HFFc6 (cell line): Measurements from ENCODE around the gene KCNQ2. TPM values are rescaled to one million over a fixed set of nuclear protein-coding genes. Genes with fewer than 3 reads are reported as not detected.

ENCODE experiments used
- DNase-seq: peaks from one replicate; pipeline ENCODE4 v3.0.0-alpha.2; 2018
- H3K27ac Mint-ChIP-seq: 2 replicates; pipeline ENCODE4 v1.8.0; 2020; ENCODE audit warnings: mild to moderate bottlenecking, mixed read lengths
- H3K27me3 Mint-ChIP-seq: 2 replicates; pipeline ENCODE4 v1.8.0; 2021; ENCODE audit warnings: mild to moderate bottlenecking, moderate library complexity, mixed read lengths; ENCODE audit not compliant: insufficient read depth
- H3K36me3 Mint-ChIP-seq: 2 replicates; pipeline ENCODE4 v1.8.0; 2021; ENCODE audit warnings: low read depth, mixed read lengths
- H3K4me1 Mint-ChIP-seq: 2 replicates; pipeline ENCODE4 v1.8.0; 2020; ENCODE audit warnings: low read depth, mixed read lengths
- H3K4me3 Mint-ChIP-seq: 2 replicates; pipeline ENCODE4 v1.8.0; 2020; ENCODE audit warnings: mild to moderate bottlenecking, moderate library complexity, mixed read lengths
- H3K9me3 Mint-ChIP-seq: 2 replicates; pipeline ENCODE4 v1.8.0; 2020; ENCODE audit warnings: mild to moderate bottlenecking, mixed read lengths
- CTCF ChIP-seq: fragments of 200-600 bp; sonication (generic); IDR thresholded peaks from 2 replicates; pipeline ENCODE4 v1.5.0; 2021; ENCODE audit warnings: antibody characterized with exemption, mild to moderate bottlenecking
- total RNA-seq, 6 experiments: library from RNA; stranded (reverse); fragmentation: NEBNext Ultra II Directional; extraction: Animal tissue kit (Norgen Biotek cat#: 25700); gene quantifications; 2 replicates in 1 of 6; 3 replicates in 5 of 6; pipeline ENCODE4 v1.2.3, GENCODE V29; 2021

Gene KCNQ2
- total RNA-seq, 6 experiments from 2014 or later, result not detected

GRCh38 chr20:63457737-63458136 is 14.7 kb downstream of the KCNQ2 start:
- H3K27ac Mint-ChIP-seq, result no peak overlapping the region
- H3K36me3 Mint-ChIP-seq, result no peaks in the 10 kb centered on the region
- no peak for DNase-seq
- TF ChIP-seq CTCF, result no peak
- no peak overlapping the region for H3K4me3 Mint-ChIP-seq
- peaks cover 5% of the 10 kb centered on the region; the same call in 1 of the 2 replicates for H3K4me1 Mint-ChIP-seq
- peaks cover 10% of the 10 kb centered on the region for H3K27me3 Mint-ChIP-seq
- no peaks in the 10 kb centered on the region for H3K9me3 Mint-ChIP-seq

DNA sequence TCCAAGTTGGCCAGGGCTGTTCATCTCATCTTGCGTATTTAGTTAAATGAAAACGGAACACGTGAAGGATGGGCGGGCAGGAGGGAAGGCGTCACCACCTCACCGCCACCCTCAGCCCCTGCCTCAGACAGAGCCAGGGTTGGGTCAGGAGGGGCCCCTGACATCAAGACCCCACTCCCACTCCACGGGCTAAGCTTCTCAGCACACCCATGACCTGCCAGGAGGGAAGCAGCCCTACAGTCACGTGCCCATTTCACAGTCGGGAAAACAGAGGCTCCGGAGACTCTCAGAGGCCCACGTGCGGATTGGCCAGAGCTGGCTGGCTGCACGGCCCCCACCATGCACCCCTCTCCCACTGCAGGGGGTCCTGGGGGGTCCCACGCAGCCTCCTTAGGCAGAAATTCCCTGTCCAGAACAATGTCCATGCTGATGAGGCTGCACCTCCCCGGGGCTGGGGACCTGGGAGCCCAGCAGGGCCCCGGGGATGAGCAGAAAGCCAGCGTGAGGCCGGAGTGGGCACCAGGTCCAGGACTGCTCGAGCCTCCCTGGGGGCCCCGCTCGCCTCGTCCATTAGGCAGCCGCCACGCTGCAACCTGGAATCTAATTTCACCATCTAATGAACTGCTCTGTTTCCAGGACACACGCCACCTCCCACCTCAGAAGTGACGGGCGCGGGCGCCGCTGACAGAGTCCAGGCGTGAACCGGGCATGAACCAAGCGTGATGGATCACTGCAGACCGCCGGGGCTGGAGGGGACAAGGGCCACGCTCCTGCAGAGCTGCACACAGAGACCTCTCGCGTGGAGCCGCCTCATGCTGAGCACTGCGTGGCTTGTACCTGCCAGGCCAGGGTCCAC is 15.8 kb downstream of the KCNQ2 start:
- DNase-seq, result no peak
- TF ChIP-seq CTCF, result no peak
- Mint-ChIP-seq H3K4me3 (no peak overlapping the region), H3K9me3 (no peaks in the 10 kb centered on the region), H3K27ac (no peak overlapping the region), H3K36me3 (no peaks in the 10 kb centered on the region), H3K27me3 (peaks cover 7% of the 10 kb centered on the region), H3K4me1 (peaks cover 5% of the 10 kb centered on the region; the same call in 1 of the 2 replicates)

DNA sequence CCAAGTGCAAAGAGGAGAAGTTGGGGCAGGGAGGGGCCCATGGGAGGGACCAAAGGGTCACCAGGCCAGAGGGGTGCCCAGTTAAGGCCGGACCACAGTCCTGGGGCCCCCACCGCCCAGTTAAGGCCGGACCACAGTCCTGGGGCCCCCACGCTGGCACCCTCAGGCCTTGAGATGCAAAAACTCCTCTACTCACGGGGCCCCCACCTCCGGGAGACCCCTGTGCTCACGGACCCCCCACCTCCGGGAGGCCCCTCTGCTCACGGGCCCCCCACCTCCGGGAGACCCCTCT is 16.9 kb downstream of the KCNQ2 start:
- DNase-seq, result no peak
- Mint-ChIP-seq H3K9me3 (no peaks in the 10 kb centered on the region), H3K4me3 (no peak overlapping the region), H3K4me1 (peaks cover 5% of the 10 kb centered on the region; the same call in 1 of the 2 replicates), H3K36me3 (no peaks in the 10 kb centered on the region), H3K27ac (no peak overlapping the region), H3K27me3 (peaks cover 7% of the 10 kb centered on the region)
- TF ChIP-seq CTCF, result no peak

DNA sequence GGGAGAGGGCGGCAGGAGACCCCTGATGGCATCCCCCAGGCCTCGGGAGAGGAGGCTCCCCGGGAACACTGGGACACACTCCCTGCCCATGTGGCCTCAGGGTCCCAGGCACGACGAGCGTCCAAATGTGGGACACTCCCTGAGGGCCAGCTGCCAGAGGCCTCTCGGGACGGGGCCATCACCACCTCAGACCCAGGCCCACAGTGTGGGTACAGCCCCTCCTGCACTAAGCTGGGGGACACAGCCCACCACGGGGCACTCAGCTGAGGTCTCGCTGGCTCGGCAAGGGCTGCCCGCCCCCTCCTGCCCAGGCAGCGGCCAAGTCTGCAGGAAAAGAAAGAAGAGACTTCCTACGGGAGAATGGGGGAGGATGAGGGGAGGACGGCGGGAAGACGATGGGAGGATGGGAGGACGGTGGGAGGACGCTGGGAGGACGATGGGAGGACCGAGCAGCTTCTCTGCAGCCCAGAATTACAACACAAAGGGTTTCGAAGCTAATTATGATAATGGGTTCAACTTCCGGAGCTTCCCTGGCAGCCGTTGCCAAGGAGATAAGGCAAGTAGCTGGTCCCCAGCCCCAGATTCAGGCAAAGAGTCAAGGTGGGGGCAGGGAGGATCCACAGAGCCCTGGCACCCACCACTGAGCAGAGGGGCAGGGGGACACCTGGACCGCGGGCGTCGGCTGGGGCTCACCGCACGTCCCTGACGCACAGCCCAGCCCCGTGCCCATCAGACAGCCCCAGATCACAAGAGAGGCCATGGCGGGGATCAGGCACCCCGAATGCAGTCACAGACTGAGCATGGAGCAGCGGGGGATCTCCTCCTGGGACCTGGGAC is 17.5 kb downstream of the KCNQ2 start:
- H3K4me1 Mint-ChIP-seq, result peaks cover 5% of the 10 kb centered on the region; the same call in 1 of the 2 replicates

More for the DNA sequence above, 17.5 kb downstream of the KCNQ2 start:
- no peak for DNase-seq
- no peak for TF ChIP-seq CTCF
- no peaks in the 10 kb centered on the region for H3K9me3 Mint-ChIP-seq
- no peaks in the 10 kb centered on the region for H3K36me3 Mint-ChIP-seq
- H3K27me3 Mint-ChIP-seq, result peaks cover 7% of the 10 kb centered on the region
- H3K4me3 Mint-ChIP-seq, result no peak overlapping the region
- H3K27ac Mint-ChIP-seq, result no peak overlapping the region
